DMS53 treated with DMSO at 0.1 percent for 48 hours (cell line): ENCODE measurements around the gene MMP28.
A peak's percentile ranks its signal among the peaks of the same experiment; 100 is the strongest.
"Not testable (repeated sequence)": the region's sequence is repeated elsewhere in the genome, so short reads cannot be mapped to it uniquely, and the experiment has no call there.

Source experiments
- DNase-seq: peaks from one replicate; lab custom pipeline; 2025; ENCODE audit not compliant: unreplicated experiment; lab: John Stamatoyannopoulos, UW

MMP28 gene

GRCh38 chr17:35766489-35766877, 29.0 kb downstream of the MMP28 start:
- no peak for DNase-seq

GRCh38 chr17:35765756-35766488, 29.5 kb downstream of the MMP28 start:
- DNase-seq = no peak

GRCh38 chr17:35765086-35765710, 30.2 kb downstream of the MMP28 start:
- no peak for DNase-seq

- peak; percentile 83 for DNase-seq
Measured at GRCh38 chr17:35764123-35764991, 31.1 kb downstream of the MMP28 start.

- DNase-seq = no peak
Measured at GRCh38 chr17:35763767-35764122, 31.7 kb downstream of the MMP28 start.

- DNase-seq = no peak
Measured at GRCh38 chr17:35761601-35762000, 33.8 kb downstream of the MMP28 start.

GRCh38 chr17:35760587-35760986, 34.9 kb downstream of the MMP28 start, which contains the start of gene C17orf50:
C17orf50 (plus strand) TSS chr17:35760887; CDS start chr17:35760942, 55 bp downstream.
- DNase-seq = no peak

- DNase-seq = no peak
Measured at GRCh38 chr17:35757243-35757642, 38.2 kb downstream of the MMP28 start.

GRCh38 chr17:35752945-35753764, 42.3 kb downstream of the MMP28 start, which contains the start of gene GAS2L2:
GAS2L2 (minus strand) TSS chr17:35753239; CDS start chr17:35752850, 389 bp downstream.
- no peak for DNase-seq

- peak; percentile 28 for DNase-seq
Measured at GRCh38 chr17:35752471-35752870, 43.0 kb downstream of the MMP28 start.

- DNase-seq = not testable (repeated sequence)
Measured at GRCh38 chr17:35751541-35751940, 43.9 kb downstream of the MMP28 start.

GRCh38 chr17:35750526-35751395, 44.7 kb downstream of the MMP28 start:
- DNase-seq = no peak

- DNase-seq = no peak
Measured at GRCh38 chr17:35749560-35750412, 45.7 kb downstream of the MMP28 start.

GRCh38 chr17:35748979-35749378, 46.5 kb downstream of the MMP28 start:
- DNase-seq = no peak

- no peak for DNase-seq
Measured at GRCh38 chr17:35748341-35748841, 47.0 kb downstream of the MMP28 start.

- DNase-seq = peak; percentile 43
Measured at GRCh38 chr17:35747540-35748017, 47.9 kb downstream of the MMP28 start.

GRCh38 chr17:35745749-35746320, 49.6 kb downstream of the MMP28 start:
- DNase-seq = no peak

- no peak for DNase-seq
Measured at GRCh38 chr17:35745246-35745645, 50.2 kb downstream of the MMP28 start.
